ENCODE data around the gene ANKRD35.
"Not testable (repeated sequence)": the region's sequence is repeated elsewhere in the genome, so short reads cannot be mapped to it uniquely, and the experiment has no call there.

ANKRD35 gene

GRCh38 chr1:145826030-145826429 is 59.6 kb downstream of the ANKRD35 start:
- Histone ChIP-seq H3K27ac (ENCODE audit: low read depth, low read length) (no peak overlapping the region), H3K4me1 (ENCODE audit: control insufficient read depth, insufficient read depth, low read length) (no peaks in the 10 kb centered on the region), H3K9me3 (ENCODE audit: control insufficient read depth, insufficient read depth, low read length) (no peaks in the 10 kb centered on the region), H3K27me3 (ENCODE audit: control insufficient read depth, insufficient read depth, low read length) (no peaks in the 10 kb centered on the region), H3K36me3 (ENCODE audit: control insufficient read depth, insufficient read depth, low read length) (peaks cover 54% of the 10 kb centered on the region), H3K9ac (ENCODE audit: low read depth, low read length) (no peak overlapping the region), H3K4me3 (ENCODE audit: low read depth, low read length) (no peak overlapping the region)

GRCh38 chr1:145824499-145824842 is 61.2 kb downstream of the ANKRD35 start:
- peaks cover 38% of the 10 kb centered on the region for H3K36me3 ChIP-seq (ENCODE audit: control insufficient read depth, insufficient read depth, low read length)
- peak overlapping the region; percentile 94 for H3K27ac ChIP-seq (ENCODE audit: low read depth, low read length)
- no peaks in the 10 kb centered on the region for H3K9me3 ChIP-seq (ENCODE audit: control insufficient read depth, insufficient read depth, low read length)
- H3K4me1 ChIP-seq (ENCODE audit: control insufficient read depth, insufficient read depth, low read length): no peaks in the 10 kb centered on the region
- no peaks in the 10 kb centered on the region for H3K27me3 ChIP-seq (ENCODE audit: control insufficient read depth, insufficient read depth, low read length)
- peak overlapping the region; percentile 93 for H3K4me3 ChIP-seq (ENCODE audit: low read depth, low read length)
- H3K9ac ChIP-seq (ENCODE audit: low read depth, low read length): peak overlapping the region; percentile 96

GRCh38 chr1:145823565-145824498 is 61.8 kb downstream of the ANKRD35 start, which contains the start of the genes POLR3C and RNF115:
TSS of gene POLR3C (plus strand) at chr1:145824200. CDS start at chr1:145825777, 1,577 bp downstream.
TSS of gene RNF115 (minus strand) at chr1:145824095. CDS start at chr1:145823873, 222 bp downstream.
- peak within 1 kb of the TSS; percentile 96 for H3K9ac ChIP-seq (ENCODE audit: low read depth, low read length)
- peak within 1 kb of the TSS; percentile 93 for H3K4me3 ChIP-seq (ENCODE audit: low read depth, low read length)
- H3K36me3 ChIP-seq (ENCODE audit: control insufficient read depth, insufficient read depth, low read length): peaks cover 32% of the 10 kb centered on the region
- H3K4me1 ChIP-seq (ENCODE audit: control insufficient read depth, insufficient read depth, low read length): no peaks in the 10 kb centered on the region
- H3K27me3 ChIP-seq (ENCODE audit: control insufficient read depth, insufficient read depth, low read length): no peaks in the 10 kb centered on the region
- H3K9me3 ChIP-seq (ENCODE audit: control insufficient read depth, insufficient read depth, low read length): no peaks in the 10 kb centered on the region
- peak within 1 kb of the TSS; percentile 94 for H3K27ac ChIP-seq (ENCODE audit: low read depth, low read length)

- H3K9ac ChIP-seq (ENCODE audit: low read depth, low read length); H3K27ac ChIP-seq (ENCODE audit: low read depth, low read length); H3K9me3 ChIP-seq (ENCODE audit: control insufficient read depth, insufficient read depth, low read length); H3K27me3 ChIP-seq (ENCODE audit: control insufficient read depth, insufficient read depth, low read length); H3K4me1 ChIP-seq (ENCODE audit: control insufficient read depth, insufficient read depth, low read length); H3K4me3 ChIP-seq (ENCODE audit: low read depth, low read length): not testable (repeated sequence)
- H3K36me3 ChIP-seq (ENCODE audit: control insufficient read depth, insufficient read depth, low read length): peaks cover 22% of the 10 kb centered on the region
These were observed 62.8 kb downstream of the ANKRD35 start for GRCh38 chr1:145822779-145823331.

GRCh38 chr1:145818095-145818494 is 67.6 kb downstream of the ANKRD35 start:
- H3K4me3 ChIP-seq (ENCODE audit: low read depth, low read length); H3K36me3 ChIP-seq (ENCODE audit: control insufficient read depth, insufficient read depth, low read length); H3K4me1 ChIP-seq (ENCODE audit: control insufficient read depth, insufficient read depth, low read length); H3K27me3 ChIP-seq (ENCODE audit: control insufficient read depth, insufficient read depth, low read length); H3K27ac ChIP-seq (ENCODE audit: low read depth, low read length); H3K9me3 ChIP-seq (ENCODE audit: control insufficient read depth, insufficient read depth, low read length); H3K9ac ChIP-seq (ENCODE audit: low read depth, low read length): not testable (repeated sequence)
